NB4 (cell line): ENCODE measurements around the gene PSMD5.

Experiments used
- MAX ChIP-seq: IDR thresholded peaks from 2 replicates; pipeline ENCODE4 v1.6.1; 2011; ENCODE audit warnings: low read depth, low read length
- MYC ChIP-seq: IDR thresholded peaks from 2 replicates; pipeline ENCODE4 v1.6.1; 2011; ENCODE audit warnings: low read depth, low read length
- TF ChIP-seq, protein P1 (sequence below): IDR thresholded peaks from one replicate; pipeline ENCODE4 v1.5.1; 2012; ENCODE audit warnings: low read depth, low read length

GRCh38 chr9:120792898-120793765 is 49.6 kb downstream of the PSMD5 start, which contains the start of gene FBXW2:
- TF ChIP-seq, protein P1, sequence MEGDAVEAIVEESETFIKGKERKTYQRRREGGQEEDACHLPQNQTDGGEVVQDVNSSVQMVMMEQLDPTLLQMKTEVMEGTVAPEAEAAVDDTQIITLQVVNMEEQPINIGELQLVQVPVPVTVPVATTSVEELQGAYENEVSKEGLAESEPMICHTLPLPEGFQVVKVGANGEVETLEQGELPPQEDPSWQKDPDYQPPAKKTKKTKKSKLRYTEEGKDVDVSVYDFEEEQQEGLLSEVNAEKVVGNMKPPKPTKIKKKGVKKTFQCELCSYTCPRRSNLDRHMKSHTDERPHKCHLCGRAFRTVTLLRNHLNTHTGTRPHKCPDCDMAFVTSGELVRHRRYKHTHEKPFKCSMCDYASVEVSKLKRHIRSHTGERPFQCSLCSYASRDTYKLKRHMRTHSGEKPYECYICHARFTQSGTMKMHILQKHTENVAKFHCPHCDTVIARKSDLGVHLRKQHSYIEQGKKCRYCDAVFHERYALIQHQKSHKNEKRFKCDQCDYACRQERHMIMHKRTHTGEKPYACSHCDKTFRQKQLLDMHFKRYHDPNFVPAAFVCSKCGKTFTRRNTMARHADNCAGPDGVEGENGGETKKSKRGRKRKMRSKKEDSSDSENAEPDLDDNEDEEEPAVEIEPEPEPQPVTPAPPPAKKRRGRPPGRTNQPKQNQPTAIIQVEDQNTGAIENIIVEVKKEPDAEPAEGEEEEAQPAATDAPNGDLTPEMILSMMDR: no peak
- TF ChIP-seq MAX (peak; percentile 62), MYC (peak; percentile 84)
